ENCODE measurements around the gene ANXA8.

GRCh38 chr10:47454008-47454779 lies 29.7 kb downstream of the ANXA8 start:
- TF ChIP-seq, protein P1, sequence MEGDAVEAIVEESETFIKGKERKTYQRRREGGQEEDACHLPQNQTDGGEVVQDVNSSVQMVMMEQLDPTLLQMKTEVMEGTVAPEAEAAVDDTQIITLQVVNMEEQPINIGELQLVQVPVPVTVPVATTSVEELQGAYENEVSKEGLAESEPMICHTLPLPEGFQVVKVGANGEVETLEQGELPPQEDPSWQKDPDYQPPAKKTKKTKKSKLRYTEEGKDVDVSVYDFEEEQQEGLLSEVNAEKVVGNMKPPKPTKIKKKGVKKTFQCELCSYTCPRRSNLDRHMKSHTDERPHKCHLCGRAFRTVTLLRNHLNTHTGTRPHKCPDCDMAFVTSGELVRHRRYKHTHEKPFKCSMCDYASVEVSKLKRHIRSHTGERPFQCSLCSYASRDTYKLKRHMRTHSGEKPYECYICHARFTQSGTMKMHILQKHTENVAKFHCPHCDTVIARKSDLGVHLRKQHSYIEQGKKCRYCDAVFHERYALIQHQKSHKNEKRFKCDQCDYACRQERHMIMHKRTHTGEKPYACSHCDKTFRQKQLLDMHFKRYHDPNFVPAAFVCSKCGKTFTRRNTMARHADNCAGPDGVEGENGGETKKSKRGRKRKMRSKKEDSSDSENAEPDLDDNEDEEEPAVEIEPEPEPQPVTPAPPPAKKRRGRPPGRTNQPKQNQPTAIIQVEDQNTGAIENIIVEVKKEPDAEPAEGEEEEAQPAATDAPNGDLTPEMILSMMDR (IDR thresholded peaks at IDR 0.05) = no peak
- TF ChIP-seq POLR2AphosphoS5 (IDR thresholded peaks at IDR 0.05) = no peak

All from upper lobe of left lung (tissue), 4 donors.